GM19043 (cell line): Measurements from ENCODE around the gene KCTD4.
"Not testable (repeated sequence)": the region's sequence is repeated elsewhere in the genome, so short reads cannot be mapped to it uniquely, and the experiment has no call there.

Experiments used
- ATAC-seq: cut with Tn5 transposase; IDR thresholded peaks from one replicate; pipeline ENCODE4 v1.9.1; 2021; ENCODE audit warnings: low read depth; ENCODE audit not compliant: unreplicated experiment

Gene KCTD4

GRCh38 chr13:45216193-45216592, 15.3 kb upstream of the KCTD4 start:
- no peak for ATAC-seq

GRCh38 chr13:45215392-45216077, 14.7 kb upstream of the KCTD4 start:
- ATAC-seq: no peak

- no peak for ATAC-seq
Measured at GRCh38 chr13:45209229-45209628, 8.4 kb upstream of the KCTD4 start.

GRCh38 chr13:45208132-45208531, 7.3 kb upstream of the KCTD4 start:
- no peak for ATAC-seq

GRCh38 chr13:45207319-45207718, 6.5 kb upstream of the KCTD4 start:
- no peak for ATAC-seq

- no peak for ATAC-seq
Measured at GRCh38 chr13:45206340-45206739, 5.5 kb upstream of the KCTD4 start.

GRCh38 chr13:45205124-45205523, 4.3 kb upstream of the KCTD4 start:
- no peak for ATAC-seq

- no peak for ATAC-seq
Measured at GRCh38 chr13:45199711-45200110, 1.1 kb downstream of the KCTD4 start.

- ATAC-seq: no peak
Measured at GRCh38 chr13:45198924-45199323, 1.9 kb downstream of the KCTD4 start.

GRCh38 chr13:45198041-45198440, 2.8 kb downstream of the KCTD4 start:
- no peak for ATAC-seq

GRCh38 chr13:45196622-45197021, 4.2 kb downstream of the KCTD4 start:
- no peak for ATAC-seq

GRCh38 chr13:45196096-45196495, 4.7 kb downstream of the KCTD4 start:
- no peak for ATAC-seq

- ATAC-seq: no peak
Measured at GRCh38 chr13:45195421-45195820, 5.4 kb downstream of the KCTD4 start.

GRCh38 chr13:45194081-45194939, 6.5 kb downstream of the KCTD4 start:
- no peak for ATAC-seq

GRCh38 chr13:45191874-45192273, 9.0 kb downstream of the KCTD4 start:
- no peak for ATAC-seq

- ATAC-seq: not testable (repeated sequence)
Measured at GRCh38 chr13:45189511-45189910, 11.3 kb downstream of the KCTD4 start.

GRCh38 chr13:45189077-45189476, 11.8 kb downstream of the KCTD4 start:
- ATAC-seq: not testable (repeated sequence)

- no peak for ATAC-seq
Measured at GRCh38 chr13:45185286-45185685, 15.6 kb downstream of the KCTD4 start.

- ATAC-seq: no peak
Measured at GRCh38 chr13:45184693-45185092, 16.2 kb downstream of the KCTD4 start.

GRCh38 chr13:45180713-45181601, 19.9 kb downstream of the KCTD4 start:
- no peak for ATAC-seq

- no peak for ATAC-seq
Measured at GRCh38 chr13:45180303-45180702, 20.5 kb downstream of the KCTD4 start.
